ENCODE results near the gene BLVRB.

- TF ChIP-seq CTCF (IDR thresholded peaks at IDR 0.05) (no peak), POLR2A (IDR thresholded peaks at IDR 0.05; ENCODE audit: low read depth) (no peak)
Measured at GRCh38 chr19:40419066-40419612, 46.4 kb downstream of the BLVRB start.

Measured in esophagus muscularis mucosa (tissue), 3 donors.